Kidney epithelial cell (primary cell): ENCODE data around the gene SPRR3. TPM values are rescaled to one million over a fixed set of nuclear protein-coding genes. Genes with fewer than 3 reads are reported as not detected.

Experiments
- DNase-seq: peaks from one replicate; pipeline ENCODE4 v3.0.0-alpha.2; 2010; ENCODE audit warnings: low read depth
- H3K27me3 ChIP-seq: 2 replicates; pipeline ENCODE4 v1.6.0; 2011; ENCODE audit warnings: low read length; ENCODE audit not compliant: control insufficient read depth, insufficient read depth
- H3K36me3 ChIP-seq: 2 replicates; pipeline ENCODE4 v1.5.1; 2011; ENCODE audit warnings: low read length; ENCODE audit not compliant: control insufficient read depth, insufficient read depth
- H3K4me3 ChIP-seq: 2 replicates; pipeline ENCODE4 v1.5.1; 2011; ENCODE audit warnings: low read depth, mild to moderate bottlenecking, control low read depth, low read length
- CTCF ChIP-seq: IDR thresholded peaks from 2 replicates; pipeline ENCODE4 v1.5.1; 2011; ENCODE audit warnings: mild to moderate bottlenecking, moderate library complexity, low read length, control low read depth, inconsistent platforms; ENCODE audit not compliant: insufficient read depth, poor library complexity, severe bottlenecking
- total RNA-seq: library from RNA; depleted of rRNA; stranded (reverse); fragments of >200 nt; gene quantifications from 2 replicates; pipeline ENCODE4 v1.2.3, GENCODE V29; 2015

The SPRR3 gene
- total RNA-seq, 1 donor from 2014 or later, result 1.1 TPM

DNA sequence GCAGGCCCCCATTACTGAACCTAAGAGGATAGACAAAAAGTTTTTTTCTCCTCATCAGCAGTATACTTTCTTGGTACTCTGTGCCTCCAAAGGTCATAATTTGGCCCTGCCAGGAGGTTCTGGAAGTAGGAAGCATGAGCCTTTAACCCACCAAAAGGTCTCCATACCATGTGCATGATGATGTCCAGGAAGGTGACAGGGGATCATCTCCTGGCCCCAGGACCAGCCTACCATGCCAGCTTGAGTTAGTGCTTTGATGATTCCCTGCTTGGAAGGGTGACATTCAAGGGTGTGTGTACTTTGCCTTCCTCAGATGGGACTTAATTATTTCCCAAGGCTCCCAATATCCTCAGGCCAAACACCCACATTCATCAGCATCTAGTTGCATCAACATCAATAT, 23.9 kb upstream of the SPRR3 start:
- Histone ChIP-seq H3K36me3 (no peaks in the 10 kb centered on the region), H3K27me3 (no peaks in the 10 kb centered on the region), H3K4me3 (no peak overlapping the region)
- TF ChIP-seq CTCF, result no peak
- no peak for DNase-seq

DNA sequence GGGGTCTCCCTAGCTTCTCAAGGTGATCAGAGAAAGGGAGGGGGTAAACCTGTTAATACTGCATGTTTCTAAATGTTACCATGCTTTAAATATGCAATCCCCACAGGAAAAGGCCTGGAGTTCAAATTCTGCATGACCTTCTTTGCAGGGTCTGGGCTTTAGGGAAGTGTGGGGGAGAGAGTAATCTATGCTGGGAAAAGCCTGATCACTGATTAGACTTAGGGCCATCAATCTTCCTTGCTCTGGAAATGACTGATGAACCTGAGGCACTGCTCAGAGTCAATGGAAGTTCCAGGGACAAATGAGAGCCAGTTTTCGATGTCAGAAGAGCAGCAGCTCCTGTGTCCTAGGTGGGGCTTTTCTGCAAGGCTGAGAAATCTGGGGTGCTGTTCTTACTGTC, 20.9 kb upstream of the SPRR3 start:
- no peak overlapping the region for H3K4me3 ChIP-seq
- no peak for TF ChIP-seq CTCF
- no peak for DNase-seq
- H3K36me3 ChIP-seq, result no peaks in the 10 kb centered on the region
- no peaks in the 10 kb centered on the region for H3K27me3 ChIP-seq

DNA sequence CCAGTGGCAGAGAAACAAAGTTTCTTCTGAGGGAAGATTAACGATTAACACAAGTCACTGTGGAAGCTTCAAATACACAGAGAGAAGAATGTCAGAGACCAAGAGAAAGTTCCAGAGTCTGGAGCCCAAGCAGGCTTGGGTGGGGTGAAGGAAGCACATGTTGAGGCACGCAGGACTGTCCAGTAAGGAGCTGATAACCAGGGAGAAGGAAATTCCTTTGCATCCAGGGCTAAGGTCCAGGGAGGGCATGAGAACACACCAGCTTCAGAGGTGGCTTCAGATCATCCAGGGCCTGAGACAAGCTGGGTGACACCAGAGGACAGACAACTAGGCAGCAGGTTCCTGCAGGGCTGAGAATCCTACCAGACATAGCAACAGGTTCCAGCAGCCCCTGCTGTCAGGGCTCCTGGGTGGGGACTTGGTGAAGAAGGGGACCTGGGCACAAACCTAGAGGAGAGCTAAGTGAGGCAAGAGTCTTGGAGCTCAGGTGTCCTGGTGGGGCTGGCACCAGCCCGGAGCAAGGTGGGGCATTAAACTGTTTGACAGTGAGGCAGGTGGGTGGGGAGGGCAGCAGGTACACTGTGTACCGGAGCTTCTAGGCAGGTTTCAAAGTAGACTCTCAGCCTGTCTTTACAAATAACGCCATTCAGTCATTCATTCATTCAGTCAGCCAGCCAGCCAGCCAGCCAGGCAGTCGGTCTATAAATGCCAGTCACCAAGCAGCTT, 20.2 kb upstream of the SPRR3 start:
- H3K36me3 ChIP-seq, result no peaks in the 10 kb centered on the region
- H3K27me3 ChIP-seq, result no peaks in the 10 kb centered on the region
- no peak for TF ChIP-seq CTCF
- no peak for DNase-seq
- H3K4me3 ChIP-seq, result no peak overlapping the region

DNA sequence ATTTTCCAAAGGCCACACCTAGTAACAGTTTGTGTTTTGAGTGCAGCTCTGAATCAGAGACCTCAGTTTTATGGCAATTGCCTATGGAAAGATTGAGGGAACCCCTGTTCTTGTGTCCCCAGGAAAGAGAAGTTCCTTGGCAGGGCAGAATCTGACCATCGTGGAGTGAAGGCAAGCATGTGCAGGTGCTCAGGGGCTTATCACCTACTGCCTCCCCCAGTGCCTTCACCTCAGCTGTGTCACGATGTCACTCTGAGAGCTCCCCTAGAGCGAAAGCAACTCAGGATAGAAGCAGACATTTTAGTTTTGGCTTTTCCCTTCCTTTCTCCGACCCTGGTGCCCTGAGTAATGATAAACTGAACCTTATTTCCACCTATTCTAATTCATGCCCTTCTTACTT, 19.5 kb upstream of the SPRR3 start:
- TF ChIP-seq CTCF, result no peak
- no peaks in the 10 kb centered on the region for H3K36me3 ChIP-seq
- no peaks in the 10 kb centered on the region for H3K27me3 ChIP-seq
- no peak overlapping the region for H3K4me3 ChIP-seq
- no peak for DNase-seq

GRCh38 chr1:152983234-152983633, 18.3 kb upstream of the SPRR3 start:
- no peak overlapping the region for H3K4me3 ChIP-seq
- H3K27me3 ChIP-seq, result no peaks in the 10 kb centered on the region
- TF ChIP-seq CTCF, result no peak
- DNase-seq, result no peak
- no peaks in the 10 kb centered on the region for H3K36me3 ChIP-seq

- TF ChIP-seq CTCF, result no peak
- Histone ChIP-seq H3K36me3 (no peaks in the 10 kb centered on the region), H3K27me3 (no peaks in the 10 kb centered on the region), H3K4me3 (no peak within 1 kb of the TSS)
- DNase-seq, result no peak
These were observed 17.8 kb upstream of the SPRR3 start, which contains the start of gene SPRR1A for GRCh38 chr1:152983743-152984142. SPRR1A (plus strand) TSS chr1:152984081; CDS start chr1:152985231, 1,150 bp downstream.
